NB4 (cell line): ENCODE results near the gene NOTCH1.

Experiments
- DNase-seq: peaks from one replicate; pipeline ENCODE4 v3.0.0; 2010; ENCODE audit warnings: low read depth
- H3K4me3 ChIP-seq: one replicate; pipeline ENCODE4 v1.5.1; 2011; ENCODE audit warnings: mild to moderate bottlenecking, low read depth, low read length, moderate library complexity
- CTCF ChIP-seq: IDR thresholded peaks from one replicate; pipeline ENCODE4 v1.5.1; 2012; ENCODE audit warnings: low read depth, low read length
- MAX ChIP-seq: IDR thresholded peaks from 2 replicates; pipeline ENCODE4 v1.6.1; 2011; ENCODE audit warnings: low read depth, low read length
- MYC ChIP-seq: IDR thresholded peaks from 2 replicates; pipeline ENCODE4 v1.6.1; 2011; ENCODE audit warnings: low read depth, low read length
- POLR2A ChIP-seq: IDR thresholded peaks from 2 replicates; pipeline ENCODE4 v1.6.1; 2011; ENCODE audit warnings: mild to moderate bottlenecking; ENCODE audit not compliant: insufficient read length; ENCODE audit errors: extremely low read depth

NOTCH1 gene

DNA sequence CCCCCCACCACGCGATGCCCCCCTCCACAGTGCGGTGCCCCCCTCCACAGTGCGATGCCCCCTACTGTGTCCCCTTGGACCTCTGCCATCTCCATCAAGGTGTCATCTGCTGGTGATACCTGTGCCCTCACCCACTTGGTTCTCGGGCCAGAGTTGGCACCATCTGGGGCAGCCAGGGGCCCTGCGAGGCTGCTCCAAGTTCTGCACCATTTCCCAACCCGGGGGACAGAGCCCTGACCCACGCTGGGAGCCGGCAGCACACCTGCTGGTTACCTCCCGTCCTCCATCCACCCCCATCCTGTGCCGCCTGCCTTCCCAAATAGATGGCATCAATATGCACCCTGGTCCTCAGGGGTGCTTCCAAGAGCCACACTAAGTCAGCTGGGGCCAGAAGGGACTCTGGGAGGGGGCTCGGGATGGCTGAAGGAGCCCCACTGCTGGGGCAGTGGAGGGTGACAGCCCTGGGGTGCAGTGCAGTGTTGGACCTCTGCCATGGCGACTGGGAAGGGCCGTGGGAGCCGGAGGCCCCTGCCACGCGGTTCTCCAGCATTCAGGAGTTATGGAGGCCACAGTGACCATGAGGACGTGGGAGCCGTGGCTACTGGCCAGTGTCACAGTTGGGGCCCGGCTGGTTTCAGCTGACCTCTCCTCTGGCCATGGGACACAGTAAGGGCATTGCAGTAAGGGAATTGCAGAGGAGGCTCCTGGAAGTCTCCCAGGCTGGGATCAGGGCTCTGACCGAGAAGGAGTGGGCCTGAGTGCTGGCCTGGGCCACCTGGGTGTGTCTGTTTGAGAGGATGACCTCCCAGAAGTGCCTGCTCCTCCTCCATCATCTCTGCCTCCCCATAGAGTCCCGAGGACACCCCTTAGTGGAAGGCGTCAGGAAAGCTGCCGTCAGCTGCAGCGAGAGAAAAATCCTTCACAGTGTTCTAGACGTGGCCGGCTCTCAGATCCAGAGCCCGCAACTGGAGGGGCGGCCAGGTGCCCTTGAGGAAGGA is 44.2 kb upstream of the NOTCH1 start:
- TF ChIP-seq CTCF (no peak), MYC (no peak), MAX (no peak), POLR2A (no peak)
- DNase-seq, result no peak
- H3K4me3 ChIP-seq, result no peak overlapping the region

DNA sequence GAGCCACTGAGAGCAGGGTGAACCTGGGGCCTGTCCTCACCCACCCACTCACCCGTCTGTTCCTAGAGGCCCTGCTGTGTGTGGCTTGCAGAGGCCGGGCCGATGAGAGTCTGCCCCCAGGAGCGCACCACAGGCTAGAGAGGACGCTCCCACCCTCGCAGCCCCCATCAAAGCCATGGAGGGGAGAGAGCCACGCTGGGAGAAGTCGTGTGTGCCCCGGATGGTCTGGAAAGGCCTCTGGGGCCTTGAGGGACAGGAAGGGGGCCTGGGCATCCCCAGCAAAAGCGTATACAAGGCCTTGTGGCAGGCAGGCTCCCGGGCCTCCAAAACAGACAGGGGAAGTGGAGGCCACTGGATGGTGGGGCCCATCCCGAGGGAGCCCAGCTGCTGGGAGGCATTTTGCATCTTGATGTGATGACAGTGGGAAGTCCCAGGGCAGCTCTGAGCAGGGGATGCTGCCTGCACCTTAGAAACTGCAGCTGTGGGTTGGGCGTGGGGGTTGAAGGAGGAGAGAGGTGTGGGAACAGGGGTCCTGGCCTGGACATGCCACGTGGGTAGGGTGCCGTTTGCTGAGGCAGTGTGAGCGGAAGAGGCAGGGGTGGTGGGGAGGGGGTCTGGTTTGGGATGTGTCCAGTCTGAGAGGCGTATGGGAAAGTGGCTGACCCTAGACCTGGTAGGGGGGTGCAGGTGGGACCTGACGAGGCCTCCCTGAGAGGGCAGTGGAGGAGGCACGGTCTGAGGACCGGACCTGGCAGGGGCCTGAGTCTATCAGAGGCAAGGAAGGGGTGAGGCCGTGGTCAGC is 43.0 kb upstream of the NOTCH1 start:
- no peak for TF ChIP-seq CTCF
- TF ChIP-seq POLR2A, result no peak
- TF ChIP-seq MYC, result no peak
- TF ChIP-seq MAX, result no peak
- DNase-seq, result peak; percentile 71
- no peak overlapping the region for H3K4me3 ChIP-seq

DNA sequence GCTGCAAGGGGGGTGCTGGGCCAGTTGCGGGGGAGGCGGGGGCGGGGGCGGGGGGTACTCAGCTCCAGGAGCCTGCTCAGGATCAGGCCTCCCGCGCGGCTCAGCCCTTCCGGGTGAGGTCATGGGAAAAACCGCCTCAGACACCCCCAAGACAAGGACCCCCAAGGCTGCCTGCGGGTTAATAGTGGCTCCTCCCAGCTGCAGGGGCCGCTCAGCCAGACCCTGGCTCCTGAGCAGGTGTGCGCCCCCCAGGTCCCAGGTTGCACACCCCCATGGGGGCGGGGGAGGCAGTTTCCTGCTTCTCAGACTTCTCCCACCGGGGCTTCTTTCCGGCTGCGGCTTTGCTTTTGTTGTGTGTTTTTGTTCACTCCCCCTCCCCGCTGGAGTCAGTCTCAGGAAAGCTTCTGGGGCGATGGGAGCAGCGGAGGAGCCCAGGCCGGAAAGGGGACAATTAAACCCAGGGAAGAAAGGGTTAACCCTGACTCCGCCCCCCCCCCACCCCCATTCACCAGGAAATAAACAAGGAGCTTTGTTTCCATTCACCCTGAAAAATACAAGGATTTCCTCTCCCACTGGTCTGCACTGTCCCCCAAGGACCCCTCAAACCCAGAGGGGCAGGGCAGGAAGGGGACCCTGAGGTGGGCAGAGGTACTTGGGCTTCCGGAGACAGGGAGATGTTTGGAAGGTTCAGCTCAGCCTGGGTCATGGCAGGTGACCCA is 42.3 kb upstream of the NOTCH1 start:
- DNase-seq, result peak; percentile 90
- TF ChIP-seq MYC (peak; percentile 12; the same call in 1 of the 2 replicates), CTCF (no peak)
- H3K4me3 ChIP-seq, result no peak overlapping the region

DNA sequence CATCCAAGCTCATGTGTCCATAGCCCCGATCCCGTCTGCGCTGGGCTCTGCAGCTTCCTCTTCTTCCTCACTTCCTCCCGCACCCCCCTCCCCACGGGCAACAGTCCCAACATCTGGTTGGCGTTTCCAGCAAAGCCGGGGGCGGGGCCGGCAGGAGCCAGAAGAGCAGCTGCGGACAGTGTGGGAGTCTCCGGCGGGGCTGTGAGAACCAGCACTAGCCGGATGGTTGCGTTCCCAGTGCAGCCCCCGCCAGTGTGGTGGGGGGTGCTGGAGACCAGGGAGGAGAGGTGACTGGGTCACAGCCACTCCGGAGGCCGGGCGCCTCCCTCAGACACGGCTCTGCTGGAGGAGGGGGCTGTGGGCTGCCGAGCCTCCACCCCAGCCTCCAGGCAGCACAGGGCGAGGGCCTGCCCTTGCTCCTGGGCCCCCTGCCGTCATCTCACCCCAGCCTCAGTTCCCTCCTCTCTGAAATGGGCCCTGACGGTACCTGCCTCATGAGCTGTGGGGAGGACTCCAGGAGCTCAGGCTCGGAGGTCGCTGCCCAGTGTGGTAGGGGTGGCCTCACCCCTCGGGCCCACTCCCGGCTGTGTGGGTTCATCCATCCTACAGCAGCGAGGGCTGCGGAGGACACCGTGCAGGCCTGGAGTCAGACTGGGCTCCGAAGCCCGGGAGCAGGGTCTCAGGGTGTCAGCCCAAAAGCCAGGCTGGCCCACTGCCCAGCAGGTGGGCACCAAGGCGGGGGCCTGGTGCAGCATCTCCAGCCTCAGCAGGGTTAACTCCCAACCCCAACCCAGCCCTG is 41.5 kb upstream of the NOTCH1 start:
- peak; percentile 98 for DNase-seq
- H3K4me3 ChIP-seq, result no peak overlapping the region
- TF ChIP-seq MAX (no peak), MYC (peak; percentile 40; the same call in 1 of the 2 replicates)

DNA sequence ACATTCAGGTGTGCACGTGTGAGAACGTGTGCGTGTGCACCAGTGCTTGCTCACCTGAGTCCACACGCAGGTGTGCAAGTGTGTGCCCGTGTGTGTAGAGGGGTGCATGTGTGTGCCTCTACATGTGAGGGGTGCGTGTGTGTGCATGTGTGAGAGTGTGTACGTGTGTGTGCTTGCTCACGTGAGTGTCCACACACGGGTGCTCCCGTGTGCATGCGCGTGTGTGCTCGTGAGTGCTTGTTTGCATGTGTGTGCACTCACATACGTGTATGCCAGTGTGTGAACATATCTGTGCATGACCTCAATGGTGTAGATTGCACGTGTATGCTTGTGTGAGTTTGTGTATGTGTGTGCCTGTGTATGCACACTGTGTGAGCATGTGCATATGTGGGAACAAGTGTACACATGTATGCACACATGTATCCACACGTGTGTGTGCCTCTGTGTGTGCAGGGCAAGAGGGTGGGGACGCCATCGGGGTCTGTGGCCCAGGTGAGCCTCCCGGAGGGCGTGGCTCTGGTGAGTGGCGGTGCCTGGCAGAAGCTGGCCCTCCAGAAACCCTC is 40.6 kb upstream of the NOTCH1 start:
- DNase-seq, result no peak
- TF ChIP-seq CTCF (no peak), MAX (no peak), MYC (no peak), POLR2A (no peak)
- H3K4me3 ChIP-seq, result no peak overlapping the region
